Adipose tissue (tissue), 3 donors: Measurements from ENCODE around the gene LCE1D. TPM values are rescaled to one million over a fixed set of nuclear protein-coding genes. Genes with fewer than 3 reads are reported as not detected.

Experiments used
- H3K27ac ChIP-seq: one replicate; pipeline ENCODE4 v1.5.1; 2013; ENCODE audit warnings: low read depth, low read length
- WGBS, 3 donors: extraction: QIAGEN DNeasy Blood & Tissue Kit; methylation state at CpG; one replicate each; pipeline ENCODE4 v1.1.7; 2013; 5-methylcytosine and 5-hydroxymethylcytosine counted together
- polyA plus RNA-seq, 3 donors: library from polyadenylated mRNA; stranded (reverse); fragments of 200-250 nt; gene quantifications; one replicate each; pipeline ENCODE4 v1.2.3, GENCODE V29; 2013
- donor health status: healthy with polysubstance abuse.
- donor health status: Bipolar disorder and iron deficiency.
- donor health status: healthy.

Gene LCE1D
- polyA plus RNA-seq, 3 donors: not detected

GRCh38 chr1:152801333-152801732 is 4.8 kb downstream of the LCE1D start:
- 35 to 61% (median 54%) methylated on average over 1 of the region's 1 CpG for WGBS, 3 donors
- H3K27ac ChIP-seq: no peak overlapping the region

- WGBS, 3 donors: 60 to 62% (median 61%) methylated on average over 3 of the region's 3 CpGs
- H3K27ac ChIP-seq: no peak within 1 kb of the TSS
Measured at GRCh38 chr1:152806576-152806975, 10.1 kb downstream of the LCE1D start, which contains the start of gene LCE1C. Gene LCE1C, minus strand, starts transcription at chr1:152806651. Its CDS starts 1,173 bp downstream, at chr1:152805478.

GRCh38 chr1:152811050-152811449 is 14.5 kb downstream of the LCE1D start:
- WGBS, 3 donors: 66 to 84% (median 79%) methylated on average over 2 of the region's 2 CpGs

GRCh38 chr1:152811671-152812070 is 15.2 kb downstream of the LCE1D start, which contains the start of gene LCE1B:
Gene LCE1B, plus strand, starts transcription at chr1:152811971. Its CDS starts 476 bp downstream, at chr1:152812447.
- WGBS, 3 donors: 47 to 92% (median 88%) methylated on average over 2 of the region's 2 CpGs
- H3K27ac ChIP-seq: no peak within 1 kb of the TSS

More at GRCh38 chr1:152811050-152811449, 14.5 kb downstream of the LCE1D start:
- no peak overlapping the region for H3K27ac ChIP-seq

GRCh38 chr1:152817309-152817708 is 20.8 kb downstream of the LCE1D start:
- WGBS, 3 donors: 83 to 90% (median 83%) methylated on average over 6 of the region's 6 CpGs
- H3K27ac ChIP-seq: no peak overlapping the region

GRCh38 chr1:152823294-152823693 is 26.8 kb downstream of the LCE1D start:
- 30 to 45% (median 37%) methylated on average over 5 of the region's 5 CpGs for WGBS, 3 donors
- no peak overlapping the region for H3K27ac ChIP-seq

- no peak overlapping the region for H3K27ac ChIP-seq
Measured at GRCh38 chr1:152824964-152825363, 28.4 kb downstream of the LCE1D start.

GRCh38 chr1:152827173-152827572 is 30.7 kb downstream of the LCE1D start, which contains the start of gene LCE1A:
Gene LCE1A, plus strand, starts transcription at chr1:152827473. Its CDS starts 0 bp downstream, at chr1:152827473.
- WGBS, 3 donors: 84 to 91% (median 90%) methylated on average over 2 of the region's 2 CpGs
- no peak within 1 kb of the TSS for H3K27ac ChIP-seq

GRCh38 chr1:152836870-152837269 is 40.3 kb downstream of the LCE1D start:
- no peak overlapping the region for H3K27ac ChIP-seq
- whole genome bisulfite sequencing, 3 donors: 38 to 52% (median 47%) methylated on average over 2 of the region's 2 CpGs

- H3K27ac ChIP-seq: no peak within 1 kb of the TSS
- 54 to 92% (median 82%) methylated on average over 3 of the region's 3 CpGs for WGBS, 3 donors
Measured at GRCh38 chr1:152842556-152842955, 46.0 kb downstream of the LCE1D start, which contains the start of gene LCE6A. Gene LCE6A, plus strand, starts transcription at chr1:152842856. Its CDS starts 665 bp downstream, at chr1:152843521.

Other genes with a start within 250 kb of the LCE1D start
- gene LCE3E, start 229.9 kb upstream of the LCE1D start, polyA plus RNA-seq: not detected
- gene LCE3D, start 216.2 kb upstream of the LCE1D start, polyA plus RNA-seq: not detected
- not detected for gene LCE3C, start 196.5 kb upstream of the LCE1D start, polyA plus RNA-seq
- not detected for gene LCE3B, start 182.9 kb upstream of the LCE1D start, polyA plus RNA-seq
- gene LCE3A, start 173.6 kb upstream of the LCE1D start, polyA plus RNA-seq: not detected
- not detected for gene LCE2D, start 133.3 kb upstream of the LCE1D start, polyA plus RNA-seq
- not detected for gene LCE2C, start 121.4 kb upstream of the LCE1D start, polyA plus RNA-seq
- gene LCE2B, start 110.6 kb upstream of the LCE1D start, polyA plus RNA-seq: not detected
- not detected for gene LCE2A, start 98.4 kb upstream of the LCE1D start, polyA plus RNA-seq
- not detected for gene LCE4A, start 88.6 kb upstream of the LCE1D start, polyA plus RNA-seq
- not detected for gene KPRP, start 38.7 kb upstream of the LCE1D start, polyA plus RNA-seq
- not detected for gene LCE1F, start 21.6 kb upstream of the LCE1D start, polyA plus RNA-seq
- not detected for gene LCE1E, start 10.5 kb upstream of the LCE1D start, polyA plus RNA-seq
- gene LCE1C, start 9.9 kb downstream of the LCE1D start, polyA plus RNA-seq: not detected
- not detected for gene LCE1B, start 15.2 kb downstream of the LCE1D start, polyA plus RNA-seq
- gene LCE1A, start 30.8 kb downstream of the LCE1D start, polyA plus RNA-seq: not detected
- gene LCE6A, start 46.1 kb downstream of the LCE1D start, polyA plus RNA-seq: not detected
- gene LCE7A, start 63.3 kb downstream of the LCE1D start, polyA plus RNA-seq: not detected
- not detected for gene SMCP, start 81.6 kb downstream of the LCE1D start, polyA plus RNA-seq
- under 1 TPM in 2 of 3 donors, not detected in 1; 0.06 to 0.40 TPM for gene IVL, start 111.8 kb downstream of the LCE1D start, polyA plus RNA-seq
- not detected for gene SPRR5, start 150.5 kb downstream of the LCE1D start, polyA plus RNA-seq
- not detected for gene SPRR4, start 173.9 kb downstream of the LCE1D start, polyA plus RNA-seq
- gene SPRR1A, start 187.4 kb downstream of the LCE1D start, polyA plus RNA-seq: 1 to 10 TPM in 1 of 3 donors, not detected in 2; 9.5 TPM
- 10 to 100 TPM in 1 of 3 donors, 1 to 10 TPM in 1, under 1 TPM in 1; 0.53 to 20.3 (median 1.2) TPM for gene SPRR3, start 205.0 kb downstream of the LCE1D start, polyA plus RNA-seq
- 1 to 10 TPM in 1 of 3 donors, not detected in 2; 2.6 TPM for gene SPRR1B, start 234.5 kb downstream of the LCE1D start, polyA plus RNA-seq
- gene SPRR2D, start 244.4 kb downstream of the LCE1D start, polyA plus RNA-seq: 1 to 10 TPM in 1 of 3 donors, not detected in 2; 1.3 TPM